IMR-90 (cell line): ENCODE data around the gene BHLHE23. TPM values are rescaled to one million over a fixed set of nuclear protein-coding genes. Genes with fewer than 3 reads are reported as not detected.

Source experiments
- ATAC-seq: fragments of 200-7000 bp; cut with Tn5 transposase; 2 replicates; pipeline ENCODE4 v1.9.1; 2020; ENCODE audit warnings: low read depth, mild to moderate bottlenecking, moderate library complexity
- BruUV-seq: library from RNA; stranded (reverse); fragments of 400-500 nt; replicated peaks from 2 replicates; lab custom pipeline; 2021; lab: Mats Ljungman, UMichigan
- CTCF ChIA-PET: fragments of 300-600 bp; formaldehyde crosslinking; extraction: SDS; loops from one replicate; lab custom pipeline; 2021; ENCODE audit warnings: antibody characterized with exemption; lab: Yijun Ruan, JAX
- POLR2A ChIA-PET: fragments of 300-600 bp; sonication (Branson Sonifier 250); formaldehyde crosslinking; loops from one replicate; lab custom pipeline; 2022; ENCODE audit warnings: antibody characterized with exemption; ENCODE audit not compliant: unreplicated experiment; lab: Charles Lee
- DNase-seq: peaks from one replicate; pipeline ENCODE4 v3.0.0; 2013
- H2AFZ ChIP-seq: replicated peaks from 2 replicates; pipeline ENCODE3; 2013; ENCODE audit warnings: low read length, mild to moderate bottlenecking; ENCODE audit not compliant: poor library complexity
- H2AK5ac ChIP-seq: 2 replicates; pipeline ENCODE4 v1.6.1; 2013; ENCODE audit warnings: low read depth, low read length, inconsistent platforms
- H2AK9ac ChIP-seq: replicated peaks from 2 replicates; pipeline ENCODE3; 2013; ENCODE audit warnings: mild to moderate bottlenecking, low read depth, low read length, moderate library complexity; ENCODE audit not compliant: poor library complexity
- H2BK120ac ChIP-seq: 2 replicates; pipeline ENCODE4 v1.6.1; 2013; ENCODE audit warnings: low read depth, low read length, inconsistent platforms
- H2BK15ac ChIP-seq: 3 replicates; pipeline ENCODE4 v1.6.1; 2013; ENCODE audit warnings: low read depth, low read length, inconsistent platforms
- H2BK20ac ChIP-seq: 2 replicates; pipeline ENCODE4 v1.6.1; 2013; ENCODE audit warnings: low read depth, mild to moderate bottlenecking, inconsistent platforms, low read length, moderate library complexity
- H2BK5ac ChIP-seq: 2 replicates; pipeline ENCODE4 v1.6.1; 2013; ENCODE audit warnings: mild to moderate bottlenecking, low read depth, low read length, inconsistent platforms; ENCODE audit not compliant: poor library complexity, severe bottlenecking
- H3K14ac ChIP-seq: replicated peaks from 2 replicates; pipeline ENCODE4 v1.6.1; 2013; ENCODE audit warnings: low read depth, low read length, inconsistent platforms
- H3K18ac ChIP-seq: 2 replicates; pipeline ENCODE4 v1.6.1; 2013; ENCODE audit warnings: low read depth, low read length, control low read depth
- H3K23ac ChIP-seq: 2 replicates; pipeline ENCODE4 v1.6.1; 2013; ENCODE audit warnings: low read depth, low read length, inconsistent platforms
- H3K27ac ChIP-seq: 2 replicates; pipeline ENCODE4 v1.5.1; 2013; ENCODE audit warnings: mild to moderate bottlenecking, control low read depth, low read length; ENCODE audit not compliant: insufficient read depth
- H3K27me3 ChIP-seq: 2 replicates; pipeline ENCODE4 v1.6.1; 2013; ENCODE audit warnings: low read length; ENCODE audit not compliant: control insufficient read depth, insufficient read depth
- H3K36me3 ChIP-seq: 2 replicates; pipeline ENCODE4 v1.6.1; 2013; ENCODE audit warnings: low read length, mixed read lengths; ENCODE audit not compliant: control insufficient read depth, insufficient read depth
- H3K4ac ChIP-seq: 2 replicates; pipeline ENCODE4 v1.6.1; 2013; ENCODE audit warnings: low read depth, low read length, inconsistent platforms
- H3K4me1 ChIP-seq: 2 replicates; pipeline ENCODE4 v1.6.1; 2013; ENCODE audit warnings: low read length, mixed read lengths; ENCODE audit not compliant: control insufficient read depth, insufficient read depth
- H3K4me2 ChIP-seq: 2 replicates; pipeline ENCODE4 v1.6.1; 2013; ENCODE audit warnings: low read depth, mild to moderate bottlenecking, control low read depth, low read length, moderate library complexity
- H3K4me3 ChIP-seq: 2 replicates; pipeline ENCODE4 v1.5.1; 2013; ENCODE audit warnings: low read depth, mild to moderate bottlenecking, control low read depth, low read length, moderate library complexity; ENCODE audit not compliant: insufficient read depth
- H3K56ac ChIP-seq: 2 replicates; pipeline ENCODE4 v1.6.1; 2013; ENCODE audit warnings: low read length, inconsistent platforms; ENCODE audit not compliant: insufficient read depth; ENCODE audit errors: extremely low read depth
- H3K79me1 ChIP-seq, 2 experiments: 2 replicates each; pipeline ENCODE4 v1.6.1; 2013; ENCODE audit warnings: low read length in 2 of 2, inconsistent platforms in 1 of 2, low read depth in 1 of 2
- H3K9ac ChIP-seq: 2 replicates; pipeline ENCODE4 v1.6.1; 2013; ENCODE audit warnings: low read depth, low read length, control low read depth
- H3K9me1 ChIP-seq: 2 replicates; pipeline ENCODE4 v1.6.1; 2013; ENCODE audit warnings: low read length, inconsistent platforms; ENCODE audit not compliant: insufficient read depth
- H3K9me3 ChIP-seq: 2 replicates; pipeline ENCODE4 v1.6.1; 2013; ENCODE audit warnings: low read length; ENCODE audit not compliant: control insufficient read depth, insufficient read depth
- H4K20me1 ChIP-seq: 2 replicates; pipeline ENCODE4 v1.6.1; 2013; ENCODE audit warnings: low read length, inconsistent platforms; ENCODE audit not compliant: insufficient read depth
- H4K5ac ChIP-seq: 2 replicates; pipeline ENCODE4 v1.6.1; 2013; ENCODE audit warnings: mild to moderate bottlenecking, low read depth, low read length, control low read depth
- H4K8ac ChIP-seq, 2 experiments: 2 replicates each; pipeline ENCODE4 v1.6.1; 2013; ENCODE audit warnings: low read depth in 2 of 2, low read length in 2 of 2, control low read depth in 1 of 2, inconsistent platforms in 1 of 2
- H4K91ac ChIP-seq: 2 replicates; pipeline ENCODE4 v1.6.1; 2013; ENCODE audit warnings: low read depth, low read length, inconsistent platforms; ENCODE audit not compliant: insufficient read depth
- MXI1 ChIP-seq: IDR thresholded peaks from 2 replicates; pipeline ENCODE4 v1.6.1; 2012; ENCODE audit warnings: low read depth, mild to moderate bottlenecking, low read length, moderate library complexity, borderline replicate concordance
- dilution Hi-C: fragments of 300-500 bp; cut with HindIII; formaldehyde crosslinking; loops from one replicate; pipeline ENCODE4 v1.14.3; 2018; ENCODE audit warnings: low sequenced_read_pairs; ENCODE audit not compliant: unreplicated experiment
- in situ Hi-C: fragments of 300-500 bp; cut with MboI; formaldehyde crosslinking; loops from 3 replicates; pipeline ENCODE4 v1.14.3; 2019; ENCODE audit warnings: low sequenced_read_pairs, inconsistent platforms, mixed read lengths
- intact Hi-C: fragments of 100-400 bp; cut with micrococcal nuclease; formaldehyde crosslinking; loops from 2 replicates; pipeline ENCODE4 v1.10.0; 2022
- polyA plus RNA-seq, 3 experiments: library from polyadenylated mRNA; depleted of rRNA; stranded (reverse); fragments of >200 nt; gene quantifications; 2 replicates each; pipeline ENCODE4 v1.2.3, GENCODE V29; 2012; ENCODE audit warnings: low replicate concordance in 1 of 3
- total RNA-seq: library from RNA; depleted of rRNA; stranded (reverse); fragments of >200 nt; gene quantifications from 2 replicates; pipeline ENCODE4 v1.2.3, GENCODE V29; 2012

The BHLHE23 gene
- total and polyA plus RNA-seq, 2 of the 4 experiments (the other 2 are of a cell fraction): not detected

- Histone ChIP-seq H3K56ac (no peak overlapping the region), H3K36me3 (no peaks in the 10 kb centered on the region), H2AK5ac (no peak overlapping the region), H3K79me1 (no peaks in the 10 kb centered on the region), H3K4me1 (no peaks in the 10 kb centered on the region), H3K27me3 (peaks cover 75% of the 10 kb centered on the region), H3K27ac (no peak overlapping the region), H3K9ac (no peak overlapping the region), H2AK9ac (no peak overlapping the region), H3K4me3 (no peak overlapping the region), H3K9me1 (no peaks in the 10 kb centered on the region), H4K20me1 (0 out of 2 replicates have a peak, but pooled peaks cover 4% of the 10 kb centered on the region), H3K4ac (no peak overlapping the region), H2AFZ (no peak overlapping the region), H3K14ac (no peak overlapping the region), H4K8ac (no peak overlapping the region), H2BK5ac (no peak overlapping the region), H2BK15ac (no peak overlapping the region), H3K4me2 (no peak overlapping the region), H2BK20ac (no peak overlapping the region), H2BK120ac (no peak overlapping the region), H4K5ac (no peak overlapping the region), H4K91ac (no peak overlapping the region), H3K18ac (no peak overlapping the region), H3K23ac (no peak overlapping the region), H3K9me3 (peaks cover 13% of the 10 kb centered on the region)
- CTCF ChIA-PET: no interaction called here
- dilution Hi-C loops (no loop called here), intact Hi-C loops (no loop called here), in situ Hi-C loops (loop anchor here (10.0 to 25.0 kb wide), 2 partner anchors 138 to 326 kb away; no protein-coding TSS in a partner anchor)
- POLR2A ChIA-PET: interaction anchor here (0.7 kb wide), 1 partner anchor 60 kb away, joined by 8 read pairs; no protein-coding TSS in a partner anchor
- no TSS peak for BruUV-seq
- no peak for TF ChIP-seq MXI1
- DNase-seq: no peak
- no peak for ATAC-seq
Measured at GRCh38 chr20:63013207-63013606, 6.4 kb upstream of the BHLHE23 start.
